Right ventricle myocardium superior (tissue), 1 donor: ENCODE results near the gene PRG2. TPM values are rescaled to one million over a fixed set of nuclear protein-coding genes. Genes with fewer than 3 reads are reported as not detected.
A peak's percentile ranks its signal among the peaks of the same experiment; 100 is the strongest.

ENCODE experiments used
- ATAC-seq: fragments of 200-7000 bp; cut with Tn5 transposase; one replicate; pipeline ENCODE4 v1.9.1; 2020; ENCODE audit warnings: mild to moderate bottlenecking; ENCODE audit not compliant: poor library complexity
- DNase-seq: peaks from one replicate; pipeline ENCODE4 v3.0.0-alpha.2; 2020
- intact Hi-C: fragments of 100-400 bp; cut with DNase I; formaldehyde crosslinking; loops from one replicate; pipeline ENCODE4 v1.11.2; 2022
- total RNA-seq: library from RNA; stranded (reverse); fragmentation: NEBNext Ultra II Directional; extraction: Animal tissue kit (Norgen Biotek cat#: 25700); gene quantifications from one replicate; pipeline ENCODE4 v1.2.1, GENCODE V29; 2021
- donor health status: DM: no; HTN: yes; CAD: no; lungs with severe emphysema.

The PRG2 gene
- total RNA-seq, 1 donor from 2014 or later = not detected

GRCh38 chr11:57402188-57403002 is 11.9 kb upstream of the PRG2 start:
- intact Hi-C loops = no loop called here
- DNase-seq = no peak
- ATAC-seq = no peak

GRCh38 chr11:57399972-57400578 is 9.6 kb upstream of the PRG2 start:
- DNase-seq (no peak), ATAC-seq (no peak)
- intact Hi-C loops = no loop called here

GRCh38 chr11:57399221-57399620 is 8.8 kb upstream of the PRG2 start:
- intact Hi-C loops = no loop called here
- DNase-seq = no peak
- no peak for ATAC-seq

GRCh38 chr11:57397394-57397990 is 7.0 kb upstream of the PRG2 start:
- intact Hi-C loops = no loop called here
- no peak for ATAC-seq
- no peak for DNase-seq

- DNase-seq = no peak
- intact Hi-C loops = no loop called here
- no peak for ATAC-seq
Measured at GRCh38 chr11:57396744-57397143, 6.3 kb upstream of the PRG2 start.

- DNase-seq = no peak
- intact Hi-C loops = no loop called here
- no peak for ATAC-seq
Measured at GRCh38 chr11:57395905-57396623, 5.6 kb upstream of the PRG2 start.

GRCh38 chr11:57394203-57394965 is 3.9 kb upstream of the PRG2 start:
- intact Hi-C loops = no loop called here
- DNase-seq (no peak), ATAC-seq (no peak)

- DNase-seq = no peak
- intact Hi-C loops = no loop called here
- ATAC-seq = no peak
Measured at GRCh38 chr11:57392763-57393105, 2.3 kb upstream of the PRG2 start.

GRCh38 chr11:57392066-57392762 is 1.8 kb upstream of the PRG2 start:
- ATAC-seq (no peak), DNase-seq (no peak)
- intact Hi-C loops = no loop called here

- intact Hi-C loops = no loop called here
- ATAC-seq (no peak), DNase-seq (no peak)
Measured at GRCh38 chr11:57391539-57391938, 1.1 kb upstream of the PRG2 start.

- DNase-seq (no peak), ATAC-seq (no peak)
- intact Hi-C loops = no loop called here
Measured at GRCh38 chr11:57391111-57391510, 661 bp upstream of the PRG2 start.

- ATAC-seq (no peak), DNase-seq (peak; percentile 65)
- intact Hi-C loops = no loop called here
Measured at GRCh38 chr11:57387289-57388030, 3.0 kb downstream of the PRG2 start.

- ATAC-seq = no peak
- intact Hi-C loops = no loop called here
- no peak for DNase-seq
Measured at GRCh38 chr11:57386178-57386940, 4.1 kb downstream of the PRG2 start.

GRCh38 chr11:57380975-57381374 is 9.5 kb downstream of the PRG2 start, which contains the start of gene PRG3:
PRG3 (minus strand) TSS chr11:57381150; CDS start chr11:57380708, 442 bp downstream.
- DNase-seq (no peak), ATAC-seq (no peak)
- intact Hi-C loops = no loop called here

- intact Hi-C loops = no loop called here
- ATAC-seq (no peak), DNase-seq (no peak)
Measured at GRCh38 chr11:57379732-57380131, 10.7 kb downstream of the PRG2 start.

GRCh38 chr11:57378186-57378585 is 12.3 kb downstream of the PRG2 start:
- intact Hi-C loops = no loop called here
- DNase-seq (no peak), ATAC-seq (no peak)

- ATAC-seq = no peak
- DNase-seq = no peak
- intact Hi-C loops = no loop called here
Measured at GRCh38 chr11:57377107-57377506, 13.3 kb downstream of the PRG2 start.
